HepG2 (cell line): ENCODE measurements around the gene OTX1. TPM values are rescaled to one million over a fixed set of nuclear protein-coding genes. Genes with fewer than 3 reads are reported as not detected.

Experiments
- ATAC-seq: fragments of 200-7000 bp; cut with Tn5 transposase; 3 replicates; pipeline ENCODE4 v1.9.1; 2020; ENCODE audit warnings: mild to moderate bottlenecking, moderate library complexity
- BruUV-seq: library from RNA; stranded (reverse); fragments of 400-500 nt; replicated peaks from 2 replicates; lab custom pipeline; 2021; lab: Mats Ljungman, UMichigan
- CTCF ChIA-PET: fragments of 300-600 bp; formaldehyde crosslinking; extraction: SDS; loops from one replicate; lab custom pipeline; 2021; ENCODE audit warnings: low total read pairs, inconsistent platforms, low intra/inter-chr PET ratio; lab: Yijun Ruan, JAX
- POLR2A ChIA-PET: fragments of 350-600 bp; sonication (Branson Sonifier 250); formaldehyde crosslinking; loops from one replicate; lab custom pipeline; 2020; ENCODE audit warnings: antibody characterized with exemption, inconsistent platforms; lab: Yijun Ruan, JAX
- DNase-seq: peaks from one replicate; pipeline ENCODE4 v3.0.0-alpha.2; 2015; ENCODE audit warnings: low spot score
- FAIRE-seq: peaks from 3 replicates; lab custom pipeline; 2011; peaks lifted over from hg19 to GRCh38; lab: Jason Lieb, UNC
- H2AFZ ChIP-seq: one replicate; pipeline ENCODE4 v1.6.1; 2011; ENCODE audit warnings: low read length, inconsistent platforms
- H3K27ac ChIP-seq: fragments of 300-600 bp; 3 replicates; pipeline ENCODE4 v1.8.0; 2011; ENCODE audit warnings: mixed run types, mild to moderate bottlenecking, mixed read lengths, low read length, inconsistent platforms; ENCODE audit not compliant: insufficient read depth; ENCODE audit errors: extremely low read length
- H3K27me3 ChIP-seq, 2 experiments: fragments of 200-600 bp in 1 of 2; 2 replicates in 1 of 2; 3 replicates in 1 of 2; pipeline versions ENCODE4 v1.6.0 to v1.8.0; 2011; ENCODE audit warnings: low read length in 2 of 2, mild to moderate bottlenecking in 2 of 2, moderate library complexity in 2 of 2, inconsistent platforms in 1 of 2; ENCODE audit not compliant: insufficient read depth in 2 of 2, control insufficient read depth in 1 of 2
- H3K36me3 ChIP-seq, 2 experiments: fragments of 200-600 bp in 1 of 2; replicated peaks in 1 of 2; 2 replicates in 1 of 2; 3 replicates in 1 of 2; pipeline versions ENCODE4 v1.5.1 to v1.8.0; 2011; ENCODE audit warnings: low read length in 2 of 2, inconsistent platforms in 1 of 2; ENCODE audit not compliant: insufficient read depth in 2 of 2, control insufficient read depth in 1 of 2
- H3K4me1 ChIP-seq: 2 replicates; pipeline ENCODE4 v1.5.1; 2012; ENCODE audit warnings: low read length, inconsistent platforms; ENCODE audit not compliant: insufficient read depth
- H3K4me2 ChIP-seq: 2 replicates; pipeline ENCODE4 v1.6.0; 2011; ENCODE audit warnings: low read depth, low read length, inconsistent platforms
- H3K4me3 ChIP-seq, 3 experiments: fragments of 200-600 bp in 1 of 3; sonication (generic), shearing (Covaris generic) in 1 of 3; replicated peaks in 1 of 3; 2 replicates each; pipeline ENCODE4 v1.5.1; 2011 to 2016; ENCODE audit warnings: low read length in 3 of 3, inconsistent platforms in 2 of 3, low read depth in 2 of 3, mild to moderate bottlenecking in 2 of 3, control low read depth in 1 of 3, mixed read lengths in 1 of 3; ENCODE audit not compliant: insufficient read depth in 1 of 3
- H3K79me2 ChIP-seq: one replicate; pipeline ENCODE4 v1.6.1; 2011; ENCODE audit warnings: low read length, inconsistent platforms; ENCODE audit not compliant: insufficient read depth
- H3K9ac ChIP-seq: 2 replicates; pipeline ENCODE4 v1.6.0; 2011; ENCODE audit warnings: mild to moderate bottlenecking, low read depth, low read length, inconsistent platforms; ENCODE audit not compliant: insufficient read depth
- H3K9me3 ChIP-seq: 2 replicates; pipeline ENCODE4 v1.5.1; 2012; ENCODE audit warnings: mild to moderate bottlenecking, low read length
- H4K20me1 ChIP-seq: 2 replicates; pipeline ENCODE4 v1.6.0; 2011; ENCODE audit warnings: inconsistent platforms, mild to moderate bottlenecking, low read length, moderate library complexity; ENCODE audit not compliant: insufficient read depth
- ADNP ChIP-seq: sonication (generic); formaldehyde crosslinking; IDR thresholded peaks from 2 replicates; pipeline ENCODE4 v1.4.0; 2020; ENCODE audit warnings: missing genetic modification reagents
- AHDC1 ChIP-seq: sonication (generic); formaldehyde crosslinking; IDR thresholded peaks from 2 replicates; pipeline ENCODE4 v1.5.1; 2020; ENCODE audit warnings: mild to moderate bottlenecking, missing genetic modification reagents, borderline replicate concordance
- ASH2L ChIP-seq: fragments of 300-600, 200-600 bp; sonication (generic); IDR thresholded peaks from 2 replicates; pipeline ENCODE4 v1.7.0; 2017; ENCODE audit warnings: low read depth, mild to moderate bottlenecking, moderate library complexity, mixed read lengths, low read length; ENCODE audit not compliant: insufficient read length
- DRAP1 ChIP-seq: IDR thresholded peaks from 2 replicates; pipeline ENCODE4 v1.6.1; 2016; ENCODE audit warnings: missing genetic modification reagents, missing compliant biosample characterization
- ISL2 ChIP-seq: sonication (generic); formaldehyde crosslinking; IDR thresholded peaks from 2 replicates; pipeline ENCODE4 v1.5.0; 2020; ENCODE audit warnings: missing genetic modification reagents
- KDM2A ChIP-seq: sonication (generic); formaldehyde crosslinking; IDR thresholded peaks from 2 replicates; pipeline ENCODE4 v1.4.0; 2020; ENCODE audit warnings: low read depth, missing genetic modification reagents, borderline replicate concordance
- MTA3 ChIP-seq: sonication (generic); formaldehyde crosslinking; IDR thresholded peaks from 2 replicates; pipeline ENCODE4 v1.4.0; 2020; ENCODE audit warnings: missing genetic modification reagents
- MZF1 ChIP-seq: sonication (generic); formaldehyde crosslinking; IDR thresholded peaks from 2 replicates; pipeline ENCODE4 v1.8.1; 2023; ENCODE audit warnings: mild to moderate bottlenecking, missing genetic modification reagents, borderline replicate concordance
- SIN3A ChIP-seq: IDR thresholded peaks from 2 replicates; pipeline ENCODE4 v1.6.1; 2011; ENCODE audit warnings: low read depth, mild to moderate bottlenecking, control low read depth, low read length, borderline replicate concordance
- SNAPC5 ChIP-seq: sonication (generic); formaldehyde crosslinking; IDR thresholded peaks from 2 replicates; pipeline ENCODE4 v1.8.1; 2023; ENCODE audit warnings: mild to moderate bottlenecking, missing genetic modification reagents, borderline replicate concordance
- ZNF256 ChIP-seq: sonication (generic); formaldehyde crosslinking; conservative IDR thresholded peaks from 2 replicates; pipeline ENCODE4 v1.4.0; 2020; ENCODE audit warnings: missing genetic modification reagents
- ZNF317 ChIP-seq: sonication (generic); formaldehyde crosslinking; IDR thresholded peaks from 2 replicates; pipeline ENCODE4 v1.5.0; 2020; ENCODE audit warnings: mild to moderate bottlenecking, missing genetic modification reagents
- ZNF333 ChIP-seq: sonication (generic); formaldehyde crosslinking; IDR thresholded peaks from 2 replicates; pipeline ENCODE4 v1.4.0; 2020; ENCODE audit warnings: mild to moderate bottlenecking, missing genetic modification reagents, borderline replicate concordance
- ZNF574 ChIP-seq: sonication (generic); formaldehyde crosslinking; IDR thresholded peaks from 2 replicates; pipeline ENCODE4 v1.4.0; 2020; ENCODE audit warnings: missing genetic modification reagents
- WGBS: methylation state at CpG from one replicate; pipeline ENCODE4 v1.1.6; 2017; ENCODE audit warnings: low lambda C conversion rate; 5-methylcytosine and 5-hydroxymethylcytosine counted together
- in situ Hi-C: cut with HindIII; loops from 2 replicates; pipeline ENCODE4 v1.10.0; 2017; ENCODE audit warnings: low pct_unique_long_range_greater_than_20kb; ENCODE audit not compliant: extremely low pct_ligation_motif_present
- intact Hi-C: fragments of 100-400 bp; cut with micrococcal nuclease; formaldehyde crosslinking; loops from one replicate; pipeline ENCODE4 v1.10.0; 2022; ENCODE audit not compliant: unreplicated experiment
- polyA plus RNA-seq, 8 experiments: library from polyadenylated mRNA; depleted of rRNA in 3 of 8; stranded (reverse) in 7 of 8; unstranded in 1 of 8; fragments of >200 nt; fragmentation: Illumina TruSeq in 4 of 8; extraction: Trizol in 4 of 8; gene quantifications; 2 replicates each; pipeline versions ENCODE4 v1.2.1 to v1.2.3, GENCODE V29; 2011 to 2016; ENCODE audit warnings: low read depth in 4 of 8, missing spikeins in 1 of 8, mixed read lengths in 1 of 8; ENCODE audit not compliant: insufficient read depth in 1 of 8
- total RNA-seq, 5 experiments: library from RNA; depleted of rRNA; stranded (reverse); fragments of >200 nt; fragmentation: Illumina TruSeq; extraction: Trizol; gene quantifications; 2 replicates each; pipeline ENCODE4 v1.2.3, GENCODE V29; 2016; ENCODE audit warnings: low read depth in 1 of 5

OTX1 gene
- total and polyA plus RNA-seq, 2 of the 13 experiments (the other 11 are each of a cell fraction or from before 2014, with no cell fraction given), result 1.0 to 5.0 TPM

- intact Hi-C loops, result loop anchor here (1.0 kb wide), 1 partner anchor 140 kb away; no protein-coding TSS in a partner anchor
- H3K79me2 ChIP-seq, result peaks cover 8% of the 10 kb centered on the region
- ChIA-PET CTCF (no interaction called here), POLR2A (no interaction called here)
- H3K27ac ChIP-seq, result peak overlapping the region; percentile 90
- 11% methylated on average over 39 of the region's 39 CpGs for WGBS
- peak overlapping the region; percentile 79 to 98 (median 80) for H3K4me3 ChIP-seq
- H3K36me3 ChIP-seq, result peaks cover 17 to 45% of the 10 kb centered on the region in 2 experiments
- H3K9me3 ChIP-seq, result no peaks in the 10 kb centered on the region
- peak overlapping the region; percentile 98 for H3K4me2 ChIP-seq
- H3K4me1 ChIP-seq, result peaks cover 30% of the 10 kb centered on the region
- in situ Hi-C loops, result no loop called here
- DNase-seq (no peak), ATAC-seq (peak; percentile 16), FAIRE-seq (no peak)
- no peaks in the 10 kb centered on the region for H4K20me1 ChIP-seq
- no TSS peak for BruUV-seq
- no peak overlapping the region for H2AFZ ChIP-seq
- H3K9ac ChIP-seq, result peak overlapping the region; percentile 79
- no peaks in the 10 kb centered on the region; a peak in 1 of 5 replicates for H3K27me3 ChIP-seq
- TF ChIP-seq ZNF317, result 0 out of 2 replicates have a peak, but pooled peaks have one; percentile 7
- TF ChIP-seq MTA3 (CRISPR knock-in tag), result no peak
- TF ChIP-seq ISL2 (CRISPR knock-in tag), result 0 out of 2 replicates have a peak, but pooled peaks have one; percentile 15
- TF ChIP-seq MZF1 (CRISPR knock-in tag), result 0 out of 2 replicates have a peak, but pooled peaks have one; percentile 58
- peak; percentile 85 for TF ChIP-seq KDM2A (CRISPR knock-in tag)
- TF ChIP-seq ASH2L, result peak; percentile 10
- no peak for TF ChIP-seq ZNF333 (CRISPR knock-in tag)
- TF ChIP-seq SIN3A, result 0 out of 2 replicates have a peak, but pooled peaks have one; percentile 12
- TF ChIP-seq AHDC1 (CRISPR knock-in tag), result no peak
- TF ChIP-seq ZNF256, result no peak
- 0 out of 2 replicates have a peak, but pooled peaks have one; percentile 72 for TF ChIP-seq SNAPC5 (CRISPR knock-in tag)
- peak; percentile 14; the same call in 1 of the 2 replicates for TF ChIP-seq ZNF574 (CRISPR knock-in tag)
- TF ChIP-seq DRAP1, result 0 out of 2 replicates have a peak, but pooled peaks have one; percentile 6
- TF ChIP-seq ADNP (CRISPR knock-in tag), result no peak
Measured at GRCh38 chr2:63049211-63049969, 1.2 kb upstream of the OTX1 start.
